ENCODE data around the gene GIPR. TPM values are rescaled to one million over a fixed set of nuclear protein-coding genes. Genes with fewer than 3 reads are reported as not detected.

Gene GIPR
- total and polyA plus RNA-seq, 11 donors, result 0.64 to 8.1 (median 4.8) TPM

- no peak for DNase-seq
- Histone ChIP-seq H3K27ac (peak overlapping the region in 8 of 12 donors; percentile 43 to 84 (median 68)), H3K27me3 (no peaks in the 10 kb centered on the region), H3K9me3 (no peaks in the 10 kb centered on the region), H3K36me3 (no peaks in the 10 kb centered on the region), H3K4me3 (peak overlapping the region; percentile 66 to 93 (median 80)), H3K4me1 (peaks cover 0 to 22% (median 12%) of the 10 kb centered on the region in 12 donors)
- TF ChIP-seq CTCF (IDR thresholded peaks at IDR 0.05) (no peak), POLR2A (IDR thresholded peaks at IDR 0.05) (no peak)
- ATAC-seq, result no peak
- intact Hi-C loops (cut with DNase I), result loop anchor here in 9 of 10 donors (2.0 to 5.0 kb wide), 4 partner anchors 13 to 39 kb away; partner anchors contain the start of genes SIX5 (in 7 of the 9), QPCTL (in 1 of the 9) and SNRPD2 (in 1 of the 9)
- WGBS, 4 donors, result 4 to 15% (median 10%) methylated on average over 10 of the region's 10 CpGs
Observed at GRCh38 chr19:45729800-45730290, 61.8 kb downstream of the GIPR start.

GRCh38 chr19:45730368-45731288 is 62.6 kb downstream of the GIPR start, which contains the start of gene FBXO46:
FBXO46 (minus strand) TSS chr19:45730896; CDS start chr19:45713495, 17,401 bp downstream.
- DNase-seq, result peak; percentile 97 to 99 (median 98)
- H3K9me3 ChIP-seq, result no peaks in the 10 kb centered on the region
- intact Hi-C loops (cut with DNase I), result loop anchor here in 9 of 10 donors (1.0 to 5.0 kb wide), 6 partner anchors 14 to 39 kb away; partner anchors contain the start of genes SIX5 (in 8 of the 9), QPCTL (in 1 of the 9) and SNRPD2 (in 1 of the 9)
- H3K27me3 ChIP-seq, result no peaks in the 10 kb centered on the region
- 1 to 2% (median 1%) methylated on average over 44 to 48 of the region's 48 CpGs for WGBS, 4 donors
- peak within 1 kb of the TSS; percentile 66 to 93 (median 80) for H3K4me3 ChIP-seq
- no peaks in the 10 kb centered on the region for H3K36me3 ChIP-seq
- ATAC-seq, result peak; percentile 98 to 99 (median 99)
- peak within 1 kb of the TSS in 11 of 12 donors; percentile 57 to 84 (median 62) for H3K27ac ChIP-seq
- TF ChIP-seq CTCF (IDR thresholded peaks at IDR 0.05) (no peak), POLR2A (IDR thresholded peaks at IDR 0.05) (peak in 1 of 2 donors; percentile 73)
- H3K4me1 ChIP-seq, result peaks cover 0 to 22% (median 12%) of the 10 kb centered on the region in 12 donors

MicroRNAs encoded within 50 kb of the gene (microRNA counts, 767-probe panel; counts per million panel counts)
- microRNA hsa-miR-330-3p (1,287 to 2,049 counts per million in 2 donors), microRNA hsa-miR-330-5p (0 to 71.6 counts per million in 2 donors), microRNA hsa-miR-642a-5p (3,257 to 3,633 counts per million in 2 donors), microRNA hsa-miR-642b-3p (0 to 71.6 counts per million in 2 donors)

Small RNA genes within 50 kb of the gene (microRNA-seq; reads per million reads assigned to microRNA genes)
- gene MIR330 (53.3 to 112 (median 60.7) reads per million in 4 donors), gene MIR642A (0 reads per million in 4 donors), gene MIR642B (0 reads per million in 4 donors)

Other genes starting within 250 kb of the GIPR start
- 100 to 1,000 TPM; 104 to 156 (median 121) TPM for gene ERCC1, start 244.3 kb upstream of the GIPR start, total RNA-seq
- gene ERCC1, start 244.3 kb upstream of the GIPR start, polyA plus RNA-seq, result 100 to 1,000 TPM; 120 to 294 TPM
- gene FOSB, start 200.2 kb upstream of the GIPR start, total RNA-seq, result 100 to 1,000 TPM in 1 of 9 donors, 10 to 100 TPM in 1, 1 to 10 TPM in 4, under 1 TPM in 3; 0.23 to 107 (median 1.1) TPM
- gene FOSB, start 200.2 kb upstream of the GIPR start, polyA plus RNA-seq, result 1 to 10 TPM; 1.4 to 8.0 TPM
- gene RTN2, start 171.2 kb upstream of the GIPR start, total RNA-seq, result 10 to 100 TPM; 12.9 to 33.0 (median 26.9) TPM
- 10 to 100 TPM; 12.1 to 14.2 TPM for gene RTN2, start 171.2 kb upstream of the GIPR start, polyA plus RNA-seq
- 1 to 10 TPM in 1 of 9 donors, under 1 TPM in 3, not detected in 5; 0.56 to 2.7 (median 0.65) TPM for gene PPM1N, start 169.8 kb upstream of the GIPR start, total RNA-seq
- gene PPM1N, start 169.8 kb upstream of the GIPR start, polyA plus RNA-seq, result under 1 TPM; 0.23 to 0.78 TPM
- 100 to 1,000 TPM in 1 of 9 donors, 10 to 100 TPM in 8; 31.2 to 106 (median 46.8) TPM for gene VASP, start 160.7 kb upstream of the GIPR start, total RNA-seq
- 10 to 100 TPM; 50.9 to 74.9 TPM for gene VASP, start 160.7 kb upstream of the GIPR start, polyA plus RNA-seq
- 10 to 100 TPM; 21.3 to 30.4 (median 22.5) TPM for gene OPA3, start 83.4 kb upstream of the GIPR start, total RNA-seq
- gene OPA3, start 83.4 kb upstream of the GIPR start, polyA plus RNA-seq, result 10 to 100 TPM; 13.1 to 22.3 TPM
- gene GPR4, start 66.0 kb upstream of the GIPR start, total RNA-seq, result 10 to 100 TPM in 3 of 9 donors, 1 to 10 TPM in 6; 2.7 to 36.0 (median 4.3) TPM
- 1 to 10 TPM; 5.1 to 6.9 TPM for gene GPR4, start 66.0 kb upstream of the GIPR start, polyA plus RNA-seq
- gene EML2, start 28.8 kb upstream of the GIPR start, total RNA-seq, result 10 to 100 TPM; 22.4 to 50.2 (median 44.1) TPM
- 10 to 100 TPM; 19.0 to 23.2 TPM for gene EML2, start 28.8 kb upstream of the GIPR start, polyA plus RNA-seq
- 100 to 1,000 TPM; 149 to 343 (median 248) TPM for gene SNRPD2, start 23.7 kb downstream of the GIPR start, total RNA-seq
- gene SNRPD2, start 23.7 kb downstream of the GIPR start, polyA plus RNA-seq, result 100 to 1,000 TPM; 318 to 343 TPM
- 1 to 10 TPM; 1.5 to 5.5 (median 2.8) TPM for gene QPCTL, start 24.4 kb downstream of the GIPR start, total RNA-seq
- 1 to 10 TPM; 2.9 to 4.5 TPM for gene QPCTL, start 24.4 kb downstream of the GIPR start, polyA plus RNA-seq
- 10 to 100 TPM in 6 of 9 donors, 1 to 10 TPM in 3; 9.1 to 17.8 (median 10.3) TPM for gene FBXO46, start 62.7 kb downstream of the GIPR start, total RNA-seq
- 1 to 10 TPM; 7.2 TPM for gene FBXO46, start 62.7 kb downstream of the GIPR start, polyA plus RNA-seq
- gene MEIOSIN, start 65.2 kb downstream of the GIPR start, total RNA-seq, result not detected
- not detected for gene MEIOSIN, start 65.2 kb downstream of the GIPR start, polyA plus RNA-seq
- 10 to 100 TPM; 16.2 to 24.0 (median 22.9) TPM for gene SIX5, start 101.0 kb downstream of the GIPR start, total RNA-seq
- gene SIX5, start 101.0 kb downstream of the GIPR start, polyA plus RNA-seq, result 10 to 100 TPM; 13.7 to 21.9 TPM
- 100 to 1,000 TPM; 131 to 778 (median 273) TPM for gene DMPK, start 114.3 kb downstream of the GIPR start, total RNA-seq
- gene DMPK, start 114.3 kb downstream of the GIPR start, polyA plus RNA-seq, result 100 to 1,000 TPM; 382 to 458 TPM
- 100 to 1,000 TPM in 1 of 9 donors, 10 to 100 TPM in 8; 47.2 to 109 (median 67.3) TPM for gene DMWD, start 124.6 kb downstream of the GIPR start, total RNA-seq
- 10 to 100 TPM; 41.8 to 67.3 TPM for gene DMWD, start 124.6 kb downstream of the GIPR start, polyA plus RNA-seq
- gene RSPH6A, start 147.1 kb downstream of the GIPR start, total RNA-seq, result not detected
- gene RSPH6A, start 147.1 kb downstream of the GIPR start, polyA plus RNA-seq, result not detected
- 10 to 100 TPM; 21.9 to 47.7 (median 34.8) TPM for gene SYMPK, start 194.9 kb downstream of the GIPR start, total RNA-seq
- gene SYMPK, start 194.9 kb downstream of the GIPR start, polyA plus RNA-seq, result 10 to 100 TPM; 32.4 to 34.3 TPM
- gene FOXA3, start 196.1 kb downstream of the GIPR start, total RNA-seq, result not detected
- gene FOXA3, start 196.1 kb downstream of the GIPR start, polyA plus RNA-seq, result under 1 TPM in 1 of 2 donors, not detected in 1; 0.07 TPM
- gene IRF2BP1, start 217.9 kb downstream of the GIPR start, total RNA-seq, result 10 to 100 TPM; 17.7 to 40.0 (median 19.6) TPM
- 10 to 100 TPM; 13.6 to 14.5 TPM for gene IRF2BP1, start 217.9 kb downstream of the GIPR start, polyA plus RNA-seq
- gene MYPOP, start 234.4 kb downstream of the GIPR start, total RNA-seq, result 10 to 100 TPM in 5 of 9 donors, 1 to 10 TPM in 4; 8.3 to 16.0 (median 10.6) TPM
- 1 to 10 TPM; 7.9 to 8.7 TPM for gene MYPOP, start 234.4 kb downstream of the GIPR start, polyA plus RNA-seq
- gene NANOS2, start 246.6 kb downstream of the GIPR start, total RNA-seq, result not detected
- gene NANOS2, start 246.6 kb downstream of the GIPR start, polyA plus RNA-seq, result not detected

Measured in heart left ventricle (tissue), 16 donors.